A673 (cell line): Measurements from ENCODE around the gene AOPEP.

ENCODE experiments used
- CTCF ChIP-seq: fragments of 300-800, 200-600 bp; sonication (generic); conservative IDR thresholded peaks from 2 replicates; pipeline ENCODE4 v1.5.1; 2017; ENCODE audit warnings: low read depth, mild to moderate bottlenecking, antibody characterized with exemption, low read length, moderate library complexity, mixed read lengths
- EZH2 ChIP-seq: fragments of 200-600 bp; sonication (generic); IDR thresholded peaks from 2 replicates; pipeline ENCODE4 v1.6.1; 2017; ENCODE audit warnings: borderline replicate concordance, low read depth, mild to moderate bottlenecking, mixed read lengths, antibody characterized with exemption, low read length; ENCODE audit not compliant: poor library complexity, severe bottlenecking

GRCh38 chr9:94941211-94941875 lies 214.8 kb downstream of the AOPEP start:
- TF ChIP-seq CTCF (no peak), EZH2 (no peak)
